Trophoblast cell (in vitro differentiated cells and primary cell): ENCODE data around the gene ZMYND15.

Source experiments
- DNase-seq, 2 donors: peaks; one replicate each; pipeline ENCODE4 v3.0.0-alpha.2; 2016
- H2AFZ ChIP-seq: 2 replicates; pipeline ENCODE4 v1.6.1; 2013; ENCODE audit warnings: low read length, moderate library complexity, mild to moderate bottlenecking; ENCODE audit not compliant: insufficient read depth, poor library complexity
- H2AK5ac ChIP-seq: 2 replicates; pipeline ENCODE4 v1.6.1; 2013; ENCODE audit warnings: mild to moderate bottlenecking, low read length
- H2BK120ac ChIP-seq: 2 replicates; pipeline ENCODE4 v1.6.1; 2013; ENCODE audit warnings: low read length, mild to moderate bottlenecking, moderate library complexity; ENCODE audit not compliant: insufficient read depth, poor library complexity
- H2BK12ac ChIP-seq: 2 replicates; pipeline ENCODE4 v1.6.1; 2013; ENCODE audit warnings: mild to moderate bottlenecking, low read length, moderate library complexity
- H2BK5ac ChIP-seq: 2 replicates; pipeline ENCODE4 v1.6.1; 2013; ENCODE audit warnings: low read length, low read depth, moderate library complexity, mild to moderate bottlenecking; ENCODE audit not compliant: poor library complexity
- H3K14ac ChIP-seq: 2 replicates; pipeline ENCODE4 v1.6.1; 2013; ENCODE audit warnings: mild to moderate bottlenecking, low read length
- H3K18ac ChIP-seq: 2 replicates; pipeline ENCODE4 v1.6.1; 2013; ENCODE audit warnings: mild to moderate bottlenecking, low read length
- H3K23ac ChIP-seq: 2 replicates; pipeline ENCODE4 v1.6.1; 2013; ENCODE audit warnings: low read length
- H3K27ac ChIP-seq: 2 replicates; pipeline ENCODE4 v1.5.1; 2013; ENCODE audit warnings: low read depth, mild to moderate bottlenecking, inconsistent platforms, low read length, moderate library complexity
- H3K27me3 ChIP-seq: 2 replicates; pipeline ENCODE4 v1.6.1; 2013; ENCODE audit warnings: inconsistent platforms, mild to moderate bottlenecking, low read length, moderate library complexity; ENCODE audit not compliant: insufficient read depth
- H3K36me3 ChIP-seq, 2 experiments: 1 replicate in 1 of 2; 2 replicates in 1 of 2; pipeline ENCODE4 v1.6.1; 2013; ENCODE audit warnings: low read length in 2 of 2, mild to moderate bottlenecking in 2 of 2, moderate library complexity in 1 of 2; ENCODE audit not compliant: insufficient read depth in 2 of 2, control insufficient read depth in 1 of 2
- H3K4ac ChIP-seq: 2 replicates; pipeline ENCODE4 v1.6.1; 2013; ENCODE audit warnings: low read depth, mild to moderate bottlenecking, low read length, moderate library complexity
- H3K4me1 ChIP-seq, 2 experiments: 1 replicate in 1 of 2; 2 replicates in 1 of 2; pipeline ENCODE4 v1.6.1; 2013; ENCODE audit warnings: low read length in 2 of 2, mild to moderate bottlenecking in 2 of 2, moderate library complexity in 1 of 2; ENCODE audit not compliant: insufficient read depth in 2 of 2, control insufficient read depth in 1 of 2
- H3K4me2 ChIP-seq: 2 replicates; pipeline ENCODE4 v1.6.1; 2013; ENCODE audit warnings: inconsistent platforms, mild to moderate bottlenecking, low read length, moderate library complexity
- H3K4me3 ChIP-seq: 2 replicates; pipeline ENCODE4 v1.5.1; 2013; ENCODE audit warnings: mild to moderate bottlenecking, low read depth, low read length, inconsistent platforms
- H3K79me1 ChIP-seq: one replicate; pipeline ENCODE4 v1.6.1; 2013; ENCODE audit warnings: low read length
- H3K79me2 ChIP-seq: 2 replicates; pipeline ENCODE4 v1.6.1; 2013; ENCODE audit warnings: low read length, mild to moderate bottlenecking; ENCODE audit not compliant: control insufficient read depth, insufficient read depth, poor library complexity
- H3K9ac ChIP-seq: 2 replicates; pipeline ENCODE4 v1.6.1; 2013; ENCODE audit warnings: mild to moderate bottlenecking, low read length
- H3K9me3 ChIP-seq: 2 replicates; pipeline ENCODE4 v1.6.1; 2013; ENCODE audit warnings: low read depth, mild to moderate bottlenecking, control low read depth, inconsistent platforms, low read length; ENCODE audit not compliant: insufficient read depth
- H4K12ac ChIP-seq: 2 replicates; pipeline ENCODE4 v1.6.1; 2013; ENCODE audit warnings: low read depth, mild to moderate bottlenecking, low read length, moderate library complexity
- H4K8ac ChIP-seq: 2 replicates; pipeline ENCODE4 v1.6.1; 2013; ENCODE audit warnings: low read depth, mild to moderate bottlenecking, low read length, moderate library complexity
- H4K91ac ChIP-seq: one replicate; pipeline ENCODE4 v1.6.1; 2013; ENCODE audit warnings: low read depth, mild to moderate bottlenecking, low read length, moderate library complexity
- WGBS: extraction: QIAGEN DNeasy Blood & Tissue Kit; methylation state at CpG from one replicate; pipeline ENCODE4 v1.1.7; 2013; ENCODE audit warnings: missing lambda C conversion rate; ENCODE audit not compliant: insufficient read length, insufficient coverage; ENCODE audit errors: extremely low coverage; 5-methylcytosine and 5-hydroxymethylcytosine counted together

ZMYND15 gene

GRCh38 chr17:4735876-4736651, 3.6 kb upstream of the ZMYND15 start:
- Histone ChIP-seq H3K79me2 (no peaks in the 10 kb centered on the region), H2BK5ac (no peak overlapping the region), H4K8ac (no peak overlapping the region)

DNA sequence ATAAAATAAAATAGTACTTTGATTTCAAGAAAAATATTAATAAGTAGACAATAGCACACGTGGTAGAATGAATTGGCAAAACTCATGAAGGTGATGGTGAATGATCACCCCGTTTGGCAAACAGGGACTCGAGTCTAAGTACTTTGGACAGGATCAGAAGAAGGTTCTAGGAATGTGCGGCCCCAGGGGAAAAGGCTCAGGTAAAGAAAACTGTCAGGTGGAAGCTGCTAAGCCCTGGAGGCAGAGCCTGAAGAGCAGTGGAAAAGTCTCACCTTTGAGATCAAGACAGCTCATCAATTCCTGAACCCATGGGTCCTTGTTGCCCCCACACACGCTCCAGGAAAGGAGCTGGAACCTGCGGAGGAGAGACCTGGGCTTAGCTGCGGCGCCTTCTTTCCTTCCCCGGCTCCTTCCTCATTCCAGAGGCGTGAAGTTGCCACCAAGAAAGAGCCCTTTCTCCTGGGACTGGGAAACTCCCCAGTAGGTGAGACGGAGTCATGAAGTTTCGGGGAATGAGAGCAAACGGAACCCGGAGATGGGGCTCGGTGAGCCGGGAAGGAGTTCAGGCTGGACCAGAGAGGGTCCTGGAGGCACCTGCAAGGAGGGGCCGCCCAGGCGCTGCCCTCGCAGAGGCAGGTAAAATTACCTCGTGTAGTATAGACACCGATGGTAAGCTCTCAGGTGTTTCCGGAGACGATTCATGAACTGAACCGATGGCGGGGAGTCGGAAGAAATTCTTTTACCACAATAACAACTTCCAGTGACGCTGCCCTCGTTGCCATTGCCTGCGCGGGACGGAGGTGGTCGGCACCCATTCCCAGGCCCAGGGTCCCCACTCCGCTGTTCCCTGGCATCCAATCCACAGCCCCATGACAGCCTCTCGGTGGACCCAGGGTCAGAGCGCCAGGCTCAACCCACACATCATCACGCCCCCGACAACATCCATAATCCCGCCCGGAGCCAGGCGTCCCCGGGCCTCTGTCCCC, 1.2 kb upstream of the ZMYND15 start:
- Histone ChIP-seq H3K4me1 (peaks cover 14 to 16% of the 10 kb centered on the region in 2 experiments), H2BK12ac (no peak overlapping the region), H3K23ac (no peak overlapping the region), H3K79me2 (no peaks in the 10 kb centered on the region), H3K9ac (no peak overlapping the region), H3K27ac (no peak overlapping the region), H3K14ac (no peak overlapping the region), H3K79me1 (no peaks in the 10 kb centered on the region), H2AFZ (no peak overlapping the region), H3K36me3 (no peaks in the 10 kb centered on the region), H3K4ac (no peak overlapping the region), H3K9me3 (peaks cover 15% of the 10 kb centered on the region), H2BK120ac (no peak overlapping the region), H4K8ac (no peak overlapping the region), H2AK5ac (no peak overlapping the region), H2BK5ac (no peak overlapping the region), H3K18ac (no peak overlapping the region), H4K91ac (no peak overlapping the region), H4K12ac (no peak overlapping the region), H3K27me3 (peaks cover 36% of the 10 kb centered on the region), H3K4me2 (peak overlapping the region; percentile 89), H3K4me3 (peak overlapping the region; percentile 30)
- no CpG with 5 or more reads among the region's 41 CpGs for WGBS
- DNase-seq: peak; percentile 28 to 49

More at GRCh38 chr17:4735876-4736651, 3.6 kb upstream of the ZMYND15 start:
- peak; percentile 33 to 35 for DNase-seq
- peaks cover 2% of the 10 kb centered on the region for H3K79me1 ChIP-seq
- H3K4me1 ChIP-seq: peaks cover 14 to 16% of the 10 kb centered on the region in 2 experiments
- no peak overlapping the region for H3K23ac ChIP-seq
- H3K9ac ChIP-seq: no peak overlapping the region
- no peak overlapping the region for H3K4me2 ChIP-seq
- no peak overlapping the region for H2BK12ac ChIP-seq
- H2BK120ac ChIP-seq: no peak overlapping the region
- H4K12ac ChIP-seq: no peak overlapping the region
- WGBS: no CpG with 5 or more reads among the region's 9 CpGs
- no peak overlapping the region for H3K14ac ChIP-seq
- peaks cover 15% of the 10 kb centered on the region for H3K9me3 ChIP-seq
- H3K4me3 ChIP-seq: no peak overlapping the region
- H2AFZ ChIP-seq: no peak overlapping the region
- H3K27me3 ChIP-seq: peaks cover 31% of the 10 kb centered on the region
- no peak overlapping the region for H4K91ac ChIP-seq
- no peak overlapping the region for H3K18ac ChIP-seq
- no peak overlapping the region for H3K4ac ChIP-seq
- no peak overlapping the region for H3K27ac ChIP-seq
- no peak overlapping the region for H2AK5ac ChIP-seq
- H3K36me3 ChIP-seq: peaks cover 0 to 3% of the 10 kb centered on the region in 2 experiments

- no CpG with 5 or more reads among the region's 13 CpGs for WGBS
- Histone ChIP-seq H3K14ac (no peak overlapping the region), H3K9me3 (peaks cover 15% of the 10 kb centered on the region), H2AK5ac (no peak overlapping the region), H3K27me3 (peaks cover 38% of the 10 kb centered on the region), H3K4ac (no peak overlapping the region), H4K91ac (no peak overlapping the region), H2BK12ac (no peak overlapping the region), H3K36me3 (no peaks in the 10 kb centered on the region), H3K79me2 (no peaks in the 10 kb centered on the region), H2BK5ac (no peak overlapping the region), H3K4me1 (peaks cover 14 to 16% of the 10 kb centered on the region in 2 experiments), H3K4me2 (peak overlapping the region; percentile 89), H3K79me1 (no peaks in the 10 kb centered on the region), H2BK120ac (no peak overlapping the region), H4K12ac (no peak overlapping the region), H2AFZ (peak overlapping the region; percentile 44), H3K27ac (no peak overlapping the region), H3K9ac (no peak overlapping the region), H4K8ac (no peak overlapping the region), H3K4me3 (peak overlapping the region; percentile 61), H3K23ac (no peak overlapping the region), H3K18ac (no peak overlapping the region)
- DNase-seq: no peak
Measured at GRCh38 chr17:4740025-4740351, 355 bp downstream of the ZMYND15 start.

- no CpG with 5 or more reads among the region's 8 CpGs for WGBS
Measured at GRCh38 chr17:4740584-4740983, 951 bp downstream of the ZMYND15 start.

More at GRCh38 chr17:4740584-4740983, 951 bp downstream of the ZMYND15 start:
- H3K4ac ChIP-seq: no peak overlapping the region
- no peak overlapping the region for H4K12ac ChIP-seq
- H3K4me2 ChIP-seq: no peak overlapping the region
- no peaks in the 10 kb centered on the region for H3K79me1 ChIP-seq
- H3K14ac ChIP-seq: no peak overlapping the region
- no peak overlapping the region for H4K8ac ChIP-seq
- no peak overlapping the region for H2BK12ac ChIP-seq
- no peaks in the 10 kb centered on the region for H3K36me3 ChIP-seq
- no peak overlapping the region for H2BK5ac ChIP-seq
- H3K18ac ChIP-seq: no peak overlapping the region
- no peak overlapping the region for H4K91ac ChIP-seq
- peaks cover 15% of the 10 kb centered on the region for H3K9me3 ChIP-seq
- H3K4me3 ChIP-seq: no peak overlapping the region
- H3K23ac ChIP-seq: peak overlapping the region; percentile 76
- H3K79me2 ChIP-seq: no peaks in the 10 kb centered on the region
- peaks cover 19 to 20% of the 10 kb centered on the region in 2 experiments for H3K4me1 ChIP-seq
- no peak overlapping the region for H2BK120ac ChIP-seq
- no peak overlapping the region for H2AFZ ChIP-seq
- peaks cover 43% of the 10 kb centered on the region for H3K27me3 ChIP-seq
- no peak for DNase-seq
- no peak overlapping the region for H2AK5ac ChIP-seq
- H3K9ac ChIP-seq: no peak overlapping the region
- no peak overlapping the region for H3K27ac ChIP-seq
